Endothelial cell of umbilical vein (primary cell): ENCODE results near the gene NRXN3.

Experiments used
- EZH2 ChIP-seq: IDR thresholded peaks from 2 replicates; pipeline ENCODE4 v1.6.1; 2012; ENCODE audit warnings: borderline replicate concordance, low read depth, mild to moderate bottlenecking, moderate library complexity, low read length, inconsistent platforms; ENCODE audit not compliant: severe bottlenecking
- FOS ChIP-seq: IDR thresholded peaks from 2 replicates; pipeline ENCODE4 v1.6.1; 2011; ENCODE audit warnings: mild to moderate bottlenecking, low read length, moderate library complexity, borderline replicate concordance; ENCODE audit not compliant: insufficient read depth
- GATA2 ChIP-seq: IDR thresholded peaks from 2 replicates; pipeline ENCODE4 v1.7.0; 2011; ENCODE audit warnings: low read depth, mild to moderate bottlenecking, moderate library complexity, mixed read lengths, low read length; ENCODE audit not compliant: insufficient read length, insufficient read depth
- JUN ChIP-seq: IDR thresholded peaks from 2 replicates; pipeline ENCODE4 v1.6.1; 2011; ENCODE audit warnings: borderline replicate concordance, low read depth; ENCODE audit not compliant: insufficient read length, insufficient read depth
- POLR2A ChIP-seq: IDR thresholded peaks from 2 replicates; pipeline ENCODE4 v1.6.1; 2012; ENCODE audit warnings: low read depth, mild to moderate bottlenecking, control low read depth, low read length
- POLR2AphosphoS5 ChIP-seq: IDR thresholded peaks from 2 replicates; pipeline ENCODE4 v1.6.1; 2012; ENCODE audit warnings: low read depth, mild to moderate bottlenecking, control low read depth, low read length, moderate library complexity; ENCODE audit not compliant: insufficient read depth
- TF ChIP-seq, protein P1 (sequence below), 2 donors: IDR thresholded peaks; 1 replicate in 1 of 2; 2 replicates in 1 of 2; pipeline ENCODE4 v1.5.1; 2011; ENCODE audit warnings: low read length in 2 of 2, mild to moderate bottlenecking in 2 of 2, moderate library complexity in 2 of 2, control low read depth in 1 of 2, inconsistent platforms in 1 of 2, low read depth in 1 of 2; ENCODE audit not compliant: insufficient read depth in 1 of 2; ENCODE audit errors: extremely low read depth in 1 of 2
- TF ChIP-seq, protein P2 (sequence below): IDR thresholded peaks from 2 replicates; pipeline ENCODE4 v1.6.1; 2011; ENCODE audit not compliant: insufficient read depth, insufficient read length

DNA sequence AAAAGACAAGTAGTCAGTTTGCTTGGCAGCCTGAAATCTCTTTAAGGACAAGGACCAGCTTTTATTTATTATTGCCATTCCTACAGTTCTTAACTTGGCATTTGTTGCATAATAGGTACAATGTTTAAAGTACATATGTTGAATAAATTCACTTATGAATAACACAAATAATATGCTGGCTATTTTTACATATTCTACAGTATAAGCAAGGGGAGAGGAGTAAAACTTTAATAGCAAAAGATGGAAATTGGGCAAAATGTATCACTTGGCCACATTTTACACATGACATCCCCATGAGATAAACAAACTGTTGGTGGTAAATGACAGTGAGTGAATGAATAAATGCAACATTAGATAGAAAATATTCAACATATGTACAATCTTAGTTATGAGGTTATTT is 1708.1 kb downstream of the NRXN3 start:
- TF ChIP-seq, protein P1, sequence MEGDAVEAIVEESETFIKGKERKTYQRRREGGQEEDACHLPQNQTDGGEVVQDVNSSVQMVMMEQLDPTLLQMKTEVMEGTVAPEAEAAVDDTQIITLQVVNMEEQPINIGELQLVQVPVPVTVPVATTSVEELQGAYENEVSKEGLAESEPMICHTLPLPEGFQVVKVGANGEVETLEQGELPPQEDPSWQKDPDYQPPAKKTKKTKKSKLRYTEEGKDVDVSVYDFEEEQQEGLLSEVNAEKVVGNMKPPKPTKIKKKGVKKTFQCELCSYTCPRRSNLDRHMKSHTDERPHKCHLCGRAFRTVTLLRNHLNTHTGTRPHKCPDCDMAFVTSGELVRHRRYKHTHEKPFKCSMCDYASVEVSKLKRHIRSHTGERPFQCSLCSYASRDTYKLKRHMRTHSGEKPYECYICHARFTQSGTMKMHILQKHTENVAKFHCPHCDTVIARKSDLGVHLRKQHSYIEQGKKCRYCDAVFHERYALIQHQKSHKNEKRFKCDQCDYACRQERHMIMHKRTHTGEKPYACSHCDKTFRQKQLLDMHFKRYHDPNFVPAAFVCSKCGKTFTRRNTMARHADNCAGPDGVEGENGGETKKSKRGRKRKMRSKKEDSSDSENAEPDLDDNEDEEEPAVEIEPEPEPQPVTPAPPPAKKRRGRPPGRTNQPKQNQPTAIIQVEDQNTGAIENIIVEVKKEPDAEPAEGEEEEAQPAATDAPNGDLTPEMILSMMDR (IDR thresholded peaks at IDR 0.05; ENCODE audit: extremely low read depth in 1 of 2, insufficient read depth in 1 of 2, low read depth in 1 of 2, low read length in 2 of 2) = no peak
- no peak for TF ChIP-seq POLR2A
- TF ChIP-seq FOS = no peak
- no peak for TF ChIP-seq POLR2AphosphoS5
- no peak for TF ChIP-seq GATA2
- no peak for TF ChIP-seq JUN
- TF ChIP-seq EZH2 = no peak
- TF ChIP-seq, protein P2, sequence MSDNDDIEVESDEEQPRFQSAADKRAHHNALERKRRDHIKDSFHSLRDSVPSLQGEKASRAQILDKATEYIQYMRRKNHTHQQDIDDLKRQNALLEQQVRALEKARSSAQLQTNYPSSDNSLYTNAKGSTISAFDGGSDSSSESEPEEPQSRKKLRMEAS = no peak
